Measurements from ENCODE around the gene EML5.

DNA sequence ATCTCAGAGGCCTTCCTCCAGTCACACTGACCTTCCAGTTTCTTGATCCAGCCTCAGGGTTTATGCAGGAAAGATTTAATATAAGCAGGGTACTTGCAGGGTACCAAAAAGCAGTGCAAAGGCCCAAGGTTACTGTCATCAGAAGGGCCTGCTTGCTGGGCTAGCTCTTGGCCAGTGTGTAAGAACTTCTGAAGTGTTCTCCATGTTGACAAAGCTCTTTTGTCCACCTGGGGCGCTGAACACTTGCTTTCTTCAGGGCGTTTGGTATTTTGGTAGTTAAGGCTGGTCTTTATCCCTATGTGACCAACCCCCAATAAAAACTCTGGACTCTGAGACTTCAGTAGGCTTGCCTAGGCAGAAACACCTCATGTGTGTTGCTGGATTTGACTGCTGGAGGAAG lies 160.2 kb downstream of the EML5 start:
- TF ChIP-seq CTCF (IDR thresholded peaks at IDR 0.05) (no peak), POLR2AphosphoS5 (IDR thresholded peaks at IDR 0.05) (no peak), EP300 (IDR thresholded peaks at IDR 0.05) (no peak)

Data from sigmoid colon (tissue), 4 donors.